Right lobe of liver (tissue), 6 donors: ENCODE measurements around the gene ALK. TPM values are rescaled to one million over a fixed set of nuclear protein-coding genes. Genes with fewer than 3 reads are reported as not detected.

Source experiments
- ATAC-seq, 4 donors: fragments of 200-7000 bp; cut with Tn5 transposase; one replicate each; pipeline ENCODE4 v1.9.1; 2020; ENCODE audit warnings: mild to moderate bottlenecking in 4 of 4, moderate library complexity in 4 of 4
- DNase-seq, 3 donors: peaks; one replicate each; pipeline ENCODE4 v3.0.0-alpha.2; 2020
- H3K27ac ChIP-seq, 3 donors: fragments of 200-600 bp; one replicate each; pipeline ENCODE4 v1.8.0; 2022
- H3K27me3 ChIP-seq, 2 donors: fragments of 200-600 bp; one replicate each; pipeline ENCODE4 v1.8.0; 2022
- H3K36me3 ChIP-seq, 4 donors: fragments of 200-600 bp; sonication (generic) in 1 of 4; one replicate each; pipeline versions ENCODE4 v1.5.1 to v1.8.0; 2017 to 2022; ENCODE audit warnings: control low read depth in 1 of 4
- H3K4me1 ChIP-seq, 4 donors: fragments of 200-600 bp; sonication (generic) in 1 of 4; one replicate each; pipeline versions ENCODE4 v1.5.1 to v1.8.0; 2017 to 2022; ENCODE audit warnings: control low read depth in 1 of 4
- H3K4me3 ChIP-seq, 3 donors: fragments of 200-600 bp; one replicate each; pipeline ENCODE4 v1.8.0; 2022
- H3K9me3 ChIP-seq, 4 donors: fragments of 200-600 bp; sonication (generic) in 1 of 4; one replicate each; pipeline versions ENCODE4 v1.5.1 to v1.8.0; 2017 to 2022; ENCODE audit warnings: control low read depth in 1 of 4
- CTCF ChIP-seq, 4 donors: fragments of 200-600 bp in 3 of 4; fragments of 450-650 bp in 1 of 4; IDR thresholded peaks; one replicate each; pipeline versions ENCODE4 v1.5.1 to v1.8.0; 2016 to 2022; ENCODE audit warnings: antibody characterized with exemption in 4 of 4, mild to moderate bottlenecking in 2 of 4
- POLR2A ChIP-seq: fragments of 450-650 bp; IDR thresholded peaks from one replicate; pipeline ENCODE4 v1.6.1; 2017; ENCODE audit warnings: antibody characterized with exemption, mild to moderate bottlenecking
- WGBS: methylation state at CpG from one replicate; pipeline ENCODE4 v1.1.6; 2018; ENCODE audit warnings: low coverage, low lambda C conversion rate; ENCODE audit not compliant: insufficient coverage; ENCODE audit errors: missing lambda C conversion rate; 5-methylcytosine and 5-hydroxymethylcytosine counted together
- intact Hi-C, 2 donors: fragments of 100-400 bp; cut with DNase I; formaldehyde crosslinking; loops; one replicate each; pipeline versions ENCODE4 v1.11.2 to v1.14.1; 2022
- total RNA-seq, 6 experiments: library from RNA; depleted of rRNA in 2 of 6; stranded (reverse); fragments of >200 nt in 2 of 6; fragmentation: NEBNext Ultra II Directional in 3 of 6; extraction: Animal tissue kit (Norgen Biotek cat#: 25700) in 3 of 6; gene quantifications; one replicate each; pipeline versions ENCODE4 v1.1.0 to v1.2.4, GENCODE V29; 2016 to 2023
- donor health status: DM: no; HTN: yes; CAD: no.
- donor health status: DM: no; HTN: no; CAD: no.
- donor health status: DM: no; HTN: no; CAD: no.
- donor health status: DM: no; HTN: yes; CAD: no.
- donor health status: DM: no; HTN: yes; CAD: no.

Gene ALK
- total RNA-seq, 6 experiments from 2014 or later: 0.04 to 0.06 TPM; not detected in 4

- intact Hi-C loops: no loop called here
- WGBS: 89% methylated on average over 5 of the region's 5 CpGs
- Histone ChIP-seq H3K4me1 (no peaks in the 10 kb centered on the region), H3K27me3 (no peaks in the 10 kb centered on the region), H3K36me3 (no peaks in the 10 kb centered on the region), H3K9me3 (no peaks in the 10 kb centered on the region), H3K4me3 (no peak overlapping the region), H3K27ac (no peak overlapping the region)
- ATAC-seq (no peak), DNase-seq (no peak)
- no peak for TF ChIP-seq CTCF (IDR thresholded peaks at IDR 0.05)
Measured at GRCh38 chr2:29216609-29216909, 704.8 kb downstream of the ALK start.

- no peak for DNase-seq
- 87% methylated on average over 12 of the region's 20 CpGs for WGBS
- no peak for ATAC-seq
- no peaks in the 10 kb centered on the region for H3K9me3 ChIP-seq
- H3K27ac ChIP-seq: no peak overlapping the region
- no peaks in the 10 kb centered on the region for H3K36me3 ChIP-seq
- no peak for TF ChIP-seq CTCF (IDR thresholded peaks at IDR 0.05)
- TF ChIP-seq POLR2A: no peak
- H3K4me1 ChIP-seq: no peaks in the 10 kb centered on the region
- no peak overlapping the region for H3K4me3 ChIP-seq
- intact Hi-C loops: no loop called here
- H3K27me3 ChIP-seq: no peaks in the 10 kb centered on the region
Measured at GRCh38 chr2:29215739-29216608, 705.4 kb downstream of the ALK start.

GRCh38 chr2:29215073-29215472, 706.3 kb downstream of the ALK start:
- TF ChIP-seq CTCF (IDR thresholded peaks at IDR 0.05) (no peak), POLR2A (no peak)

GRCh38 chr2:29213888-29214291, 707.5 kb downstream of the ALK start:
- no peaks in the 10 kb centered on the region for H3K9me3 ChIP-seq
- WGBS: 49% methylated on average over 5 of the region's 9 CpGs
- intact Hi-C loops: no loop called here
- H3K36me3 ChIP-seq: no peaks in the 10 kb centered on the region
- no peaks in the 10 kb centered on the region for H3K4me1 ChIP-seq
- H3K27ac ChIP-seq: no peak overlapping the region
- DNase-seq: peak in 1 of 3 donors; percentile 10
- no peak overlapping the region for H3K4me3 ChIP-seq
- H3K27me3 ChIP-seq: no peaks in the 10 kb centered on the region
- TF ChIP-seq CTCF (IDR thresholded peaks at IDR 0.05) (no peak), POLR2A (no peak)
- no peak for ATAC-seq

More at GRCh38 chr2:29215073-29215472, 706.3 kb downstream of the ALK start:
- no peak for DNase-seq
- intact Hi-C loops: no loop called here
- H3K4me1 ChIP-seq: no peaks in the 10 kb centered on the region
- H3K27ac ChIP-seq: no peak overlapping the region
- H3K27me3 ChIP-seq: no peaks in the 10 kb centered on the region
- no peaks in the 10 kb centered on the region for H3K36me3 ChIP-seq
- no peak for ATAC-seq
- no peaks in the 10 kb centered on the region for H3K9me3 ChIP-seq
- no peak overlapping the region for H3K4me3 ChIP-seq
- WGBS: 70% methylated on average over 2 of the region's 5 CpGs
